Trophoblast cell (in vitro differentiated cells and primary cell): Measurements from ENCODE around the gene CD80.

ENCODE experiments used
- DNase-seq, 2 donors: peaks; one replicate each; pipeline ENCODE4 v3.0.0-alpha.2; 2016
- H2AFZ ChIP-seq: 2 replicates; pipeline ENCODE4 v1.6.1; 2013; ENCODE audit warnings: low read length, moderate library complexity, mild to moderate bottlenecking; ENCODE audit not compliant: insufficient read depth, poor library complexity
- H2AK5ac ChIP-seq: 2 replicates; pipeline ENCODE4 v1.6.1; 2013; ENCODE audit warnings: mild to moderate bottlenecking, low read length
- H2BK120ac ChIP-seq: 2 replicates; pipeline ENCODE4 v1.6.1; 2013; ENCODE audit warnings: low read length, mild to moderate bottlenecking, moderate library complexity; ENCODE audit not compliant: insufficient read depth, poor library complexity
- H2BK12ac ChIP-seq: 2 replicates; pipeline ENCODE4 v1.6.1; 2013; ENCODE audit warnings: mild to moderate bottlenecking, low read length, moderate library complexity
- H2BK5ac ChIP-seq: 2 replicates; pipeline ENCODE4 v1.6.1; 2013; ENCODE audit warnings: low read length, low read depth, moderate library complexity, mild to moderate bottlenecking; ENCODE audit not compliant: poor library complexity
- H3K14ac ChIP-seq: 2 replicates; pipeline ENCODE4 v1.6.1; 2013; ENCODE audit warnings: mild to moderate bottlenecking, low read length
- H3K18ac ChIP-seq: 2 replicates; pipeline ENCODE4 v1.6.1; 2013; ENCODE audit warnings: mild to moderate bottlenecking, low read length
- H3K23ac ChIP-seq: 2 replicates; pipeline ENCODE4 v1.6.1; 2013; ENCODE audit warnings: low read length
- H3K27ac ChIP-seq: 2 replicates; pipeline ENCODE4 v1.5.1; 2013; ENCODE audit warnings: low read depth, mild to moderate bottlenecking, inconsistent platforms, low read length, moderate library complexity
- H3K27me3 ChIP-seq: 2 replicates; pipeline ENCODE4 v1.6.1; 2013; ENCODE audit warnings: inconsistent platforms, mild to moderate bottlenecking, low read length, moderate library complexity; ENCODE audit not compliant: insufficient read depth
- H3K36me3 ChIP-seq, 2 experiments: 1 replicate in 1 of 2; 2 replicates in 1 of 2; pipeline ENCODE4 v1.6.1; 2013; ENCODE audit warnings: low read length in 2 of 2, mild to moderate bottlenecking in 2 of 2, moderate library complexity in 1 of 2; ENCODE audit not compliant: insufficient read depth in 2 of 2, control insufficient read depth in 1 of 2
- H3K4ac ChIP-seq: 2 replicates; pipeline ENCODE4 v1.6.1; 2013; ENCODE audit warnings: low read depth, mild to moderate bottlenecking, low read length, moderate library complexity
- H3K4me1 ChIP-seq, 2 experiments: 1 replicate in 1 of 2; 2 replicates in 1 of 2; pipeline ENCODE4 v1.6.1; 2013; ENCODE audit warnings: low read length in 2 of 2, mild to moderate bottlenecking in 2 of 2, moderate library complexity in 1 of 2; ENCODE audit not compliant: insufficient read depth in 2 of 2, control insufficient read depth in 1 of 2
- H3K4me2 ChIP-seq: 2 replicates; pipeline ENCODE4 v1.6.1; 2013; ENCODE audit warnings: inconsistent platforms, mild to moderate bottlenecking, low read length, moderate library complexity
- H3K4me3 ChIP-seq: 2 replicates; pipeline ENCODE4 v1.5.1; 2013; ENCODE audit warnings: mild to moderate bottlenecking, low read depth, low read length, inconsistent platforms
- H3K79me1 ChIP-seq: one replicate; pipeline ENCODE4 v1.6.1; 2013; ENCODE audit warnings: low read length
- H3K79me2 ChIP-seq: 2 replicates; pipeline ENCODE4 v1.6.1; 2013; ENCODE audit warnings: low read length, mild to moderate bottlenecking; ENCODE audit not compliant: control insufficient read depth, insufficient read depth, poor library complexity
- H3K9ac ChIP-seq: 2 replicates; pipeline ENCODE4 v1.6.1; 2013; ENCODE audit warnings: mild to moderate bottlenecking, low read length
- H3K9me3 ChIP-seq: 2 replicates; pipeline ENCODE4 v1.6.1; 2013; ENCODE audit warnings: low read depth, mild to moderate bottlenecking, control low read depth, inconsistent platforms, low read length; ENCODE audit not compliant: insufficient read depth
- H4K12ac ChIP-seq: 2 replicates; pipeline ENCODE4 v1.6.1; 2013; ENCODE audit warnings: low read depth, mild to moderate bottlenecking, low read length, moderate library complexity
- H4K8ac ChIP-seq: 2 replicates; pipeline ENCODE4 v1.6.1; 2013; ENCODE audit warnings: low read depth, mild to moderate bottlenecking, low read length, moderate library complexity
- H4K91ac ChIP-seq: one replicate; pipeline ENCODE4 v1.6.1; 2013; ENCODE audit warnings: low read depth, mild to moderate bottlenecking, low read length, moderate library complexity
- WGBS: extraction: QIAGEN DNeasy Blood & Tissue Kit; methylation state at CpG from one replicate; pipeline ENCODE4 v1.1.7; 2013; ENCODE audit warnings: missing lambda C conversion rate; ENCODE audit not compliant: insufficient read length, insufficient coverage; ENCODE audit errors: extremely low coverage; 5-methylcytosine and 5-hydroxymethylcytosine counted together

Gene CD80

GRCh38 chr3:119485563-119485962 is 73.9 kb downstream of the CD80 start:
- no peak overlapping the region for H3K4me2 ChIP-seq
- no peak overlapping the region for H2BK5ac ChIP-seq
- H3K4me1 ChIP-seq, result no peaks in the 10 kb centered on the region
- H3K27me3 ChIP-seq, result no peaks in the 10 kb centered on the region
- no peak overlapping the region for H3K4ac ChIP-seq
- H2BK12ac ChIP-seq, result no peak overlapping the region
- H3K79me2 ChIP-seq, result no peaks in the 10 kb centered on the region
- H3K23ac ChIP-seq, result no peak overlapping the region
- H2BK120ac ChIP-seq, result no peak overlapping the region
- H4K91ac ChIP-seq, result no peak overlapping the region
- no peak overlapping the region for H3K14ac ChIP-seq
- H3K9me3 ChIP-seq, result no peaks in the 10 kb centered on the region
- no peak overlapping the region for H2AFZ ChIP-seq
- H3K18ac ChIP-seq, result no peak overlapping the region
- H4K12ac ChIP-seq, result no peak overlapping the region
- no peaks in the 10 kb centered on the region for H3K79me1 ChIP-seq
- H3K36me3 ChIP-seq, result peaks cover 2 to 10% of the 10 kb centered on the region in 2 experiments
- H3K27ac ChIP-seq, result no peak overlapping the region
- H3K4me3 ChIP-seq, result no peak overlapping the region
- no CpG with 5 or more reads among the region's 2 CpGs for WGBS
- H3K9ac ChIP-seq, result no peak overlapping the region
- no peak overlapping the region for H4K8ac ChIP-seq
- no peak overlapping the region for H2AK5ac ChIP-seq
- DNase-seq, result no peak

DNA sequence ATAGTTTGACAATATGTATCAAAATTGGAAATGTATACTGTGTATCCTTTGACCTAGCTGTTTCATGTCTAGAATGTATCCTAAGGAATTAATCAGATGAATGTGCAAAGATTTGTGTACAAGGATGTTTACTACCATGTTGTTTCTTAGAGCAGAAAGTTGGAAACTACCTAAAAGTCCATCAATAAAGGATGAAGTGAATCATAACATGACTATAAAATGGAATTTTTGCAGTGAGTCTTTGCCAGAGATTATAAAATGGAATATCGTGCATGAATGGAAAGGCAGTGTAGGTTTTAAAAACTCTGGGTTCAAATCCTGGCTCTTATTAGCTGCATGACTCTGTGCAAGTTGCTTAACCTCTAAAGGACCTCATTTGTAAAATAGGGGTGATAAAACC is 76.3 kb downstream of the CD80 start:
- no peak for DNase-seq
- Histone ChIP-seq H3K23ac (no peak overlapping the region), H3K79me1 (no peaks in the 10 kb centered on the region), H4K12ac (no peak overlapping the region), H3K18ac (no peak overlapping the region), H3K4me3 (no peak overlapping the region), H2AK5ac (no peak overlapping the region), H2BK12ac (no peak overlapping the region), H3K27ac (no peak overlapping the region), H3K9me3 (no peaks in the 10 kb centered on the region), H3K4me2 (no peak overlapping the region), H4K91ac (no peak overlapping the region), H3K79me2 (no peaks in the 10 kb centered on the region), H2AFZ (no peak overlapping the region), H4K8ac (no peak overlapping the region), H2BK120ac (no peak overlapping the region), H3K9ac (no peak overlapping the region), H2BK5ac (no peak overlapping the region), H3K4ac (no peak overlapping the region), H3K27me3 (no peaks in the 10 kb centered on the region), H3K36me3 (peaks cover 2 to 9% of the 10 kb centered on the region in 2 experiments), H3K14ac (no peak overlapping the region), H3K4me1 (no peaks in the 10 kb centered on the region)
- WGBS, result no CpG with 5 or more reads among the region's 1 CpG

DNA sequence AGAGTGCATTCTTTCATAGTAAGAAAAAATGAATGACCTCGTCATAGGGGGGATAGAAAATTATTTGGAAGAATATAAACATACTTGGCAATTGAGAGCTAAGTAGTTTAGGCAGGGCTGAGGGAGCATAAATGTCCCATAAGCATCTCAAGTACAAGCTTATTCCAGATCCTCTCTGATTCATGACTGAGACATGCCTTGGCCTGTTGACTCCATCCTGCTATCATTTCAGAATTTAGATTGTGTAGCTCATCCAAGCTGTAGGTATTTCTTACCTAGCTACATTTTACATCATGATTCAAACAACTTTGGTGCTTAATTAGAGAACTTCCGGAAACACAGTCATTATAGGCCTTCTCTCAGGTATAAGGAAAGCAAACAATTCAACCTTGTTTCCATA is 78.3 kb downstream of the CD80 start:
- H4K91ac ChIP-seq, result no peak overlapping the region
- no CpG with 5 or more reads among the region's 2 CpGs for WGBS
- H3K79me2 ChIP-seq, result no peaks in the 10 kb centered on the region
- no peak overlapping the region for H3K14ac ChIP-seq
- no peak overlapping the region for H3K4ac ChIP-seq
- no peaks in the 10 kb centered on the region for H3K4me1 ChIP-seq
- H3K4me2 ChIP-seq, result no peak overlapping the region
- H3K9me3 ChIP-seq, result no peaks in the 10 kb centered on the region
- peaks cover 0 to 13% of the 10 kb centered on the region in 2 experiments for H3K36me3 ChIP-seq
- H2BK5ac ChIP-seq, result no peak overlapping the region
- no peak overlapping the region for H2BK12ac ChIP-seq
- no peak overlapping the region for H3K9ac ChIP-seq
- H3K27me3 ChIP-seq, result no peaks in the 10 kb centered on the region
- no peak overlapping the region for H3K18ac ChIP-seq
- no peak overlapping the region for H3K4me3 ChIP-seq
- H4K12ac ChIP-seq, result no peak overlapping the region
- no peak overlapping the region for H2AK5ac ChIP-seq
- no peak overlapping the region for H3K27ac ChIP-seq
- no peak overlapping the region for H2AFZ ChIP-seq
- DNase-seq, result no peak
- no peaks in the 10 kb centered on the region for H3K79me1 ChIP-seq
- no peak overlapping the region for H2BK120ac ChIP-seq
- no peak overlapping the region for H3K23ac ChIP-seq
- H4K8ac ChIP-seq, result no peak overlapping the region
